Activated naive CD4-positive, alpha-beta T cell treated with anti-CD3 and anti-CD28 coated beads, Interleukin-2, amount 50 U/mL, for 16 hours (primary cell): Measurements from ENCODE around the gene KCTD17.
"Not testable (repeated sequence)": the region's sequence is repeated elsewhere in the genome, so short reads cannot be mapped to it uniquely, and the experiment has no call there.

Experiments used
- DNase-seq: peaks from one replicate; pipeline ENCODE4 v3.0.0-alpha.2; 2020

The KCTD17 gene

GRCh38 chr22:37062702-37063381 lies 11.3 kb downstream of the KCTD17 start:
- no peak for DNase-seq

- DNase-seq = no peak
These were observed 12.2 kb downstream of the KCTD17 start for GRCh38 chr22:37063431-37064420.

GRCh38 chr22:37064553-37064952 lies 13.0 kb downstream of the KCTD17 start:
- DNase-seq = no peak

GRCh38 chr22:37065180-37065579 lies 13.6 kb downstream of the KCTD17 start:
- no peak for DNase-seq

- no peak for DNase-seq
These were observed 14.4 kb downstream of the KCTD17 start for GRCh38 chr22:37065961-37066360.

GRCh38 chr22:37067428-37067827 lies 15.9 kb downstream of the KCTD17 start:
- no peak for DNase-seq

- DNase-seq = no peak
These were observed 17.3 kb downstream of the KCTD17 start for GRCh38 chr22:37068859-37069258.

- DNase-seq = no peak
These were observed 17.8 kb downstream of the KCTD17 start for GRCh38 chr22:37069319-37069718.

GRCh38 chr22:37069719-37070118 lies 18.2 kb downstream of the KCTD17 start:
- no peak for DNase-seq

- DNase-seq = no peak
These were observed 18.8 kb downstream of the KCTD17 start for GRCh38 chr22:37070334-37070733.

GRCh38 chr22:37070744-37071143 lies 19.2 kb downstream of the KCTD17 start:
- DNase-seq = no peak

GRCh38 chr22:37071850-37072592 lies 20.5 kb downstream of the KCTD17 start:
- not testable (repeated sequence) for DNase-seq

- no peak for DNase-seq
These were observed 21.1 kb downstream of the KCTD17 start for GRCh38 chr22:37072673-37073072.

- no peak for DNase-seq
These were observed 23.0 kb downstream of the KCTD17 start for GRCh38 chr22:37074537-37074936.

- DNase-seq = no peak
These were observed 23.5 kb downstream of the KCTD17 start for GRCh38 chr22:37075046-37075445.

- no peak for DNase-seq
These were observed 24.4 kb downstream of the KCTD17 start for GRCh38 chr22:37075822-37076433.

GRCh38 chr22:37077802-37078448 lies 26.4 kb downstream of the KCTD17 start:
- peak; percentile 86 for DNase-seq

GRCh38 chr22:37079158-37079557 lies 27.6 kb downstream of the KCTD17 start:
- no peak for DNase-seq

- DNase-seq = peak; percentile 46
These were observed 28.2 kb downstream of the KCTD17 start for GRCh38 chr22:37079668-37080171.

GRCh38 chr22:37080438-37080837 lies 28.9 kb downstream of the KCTD17 start:
- no peak for DNase-seq

GRCh38 chr22:37080838-37081237 lies 29.3 kb downstream of the KCTD17 start:
- no peak for DNase-seq

GRCh38 chr22:37082251-37082873 lies 30.8 kb downstream of the KCTD17 start:
- no peak for DNase-seq
